Testis (tissue), 3 donors: ENCODE results near the gene PRM3. TPM values are rescaled to one million over a fixed set of nuclear protein-coding genes. Genes with fewer than 3 reads are reported as not detected.

ENCODE experiments used
- DNase-seq: peaks from one replicate; pipeline ENCODE4 v3.0.0-alpha.2; 2019
- H3K27ac ChIP-seq, 2 donors: fragments of 200-600 bp; sonication (generic); one replicate each; pipeline ENCODE4 v1.5.1; 2019
- H3K27me3 ChIP-seq: fragments of 200-600 bp; sonication (generic); one replicate; pipeline ENCODE4 v1.5.1; 2019
- H3K36me3 ChIP-seq: fragments of 200-600 bp; sonication (generic); one replicate; pipeline ENCODE4 v1.5.1; 2017; ENCODE audit warnings: low read depth; ENCODE audit errors: missing control alignments
- H3K4me1 ChIP-seq: fragments of 200-600 bp; sonication (generic); one replicate; pipeline ENCODE4 v1.5.1; 2019
- H3K4me3 ChIP-seq, 2 donors: fragments of 200-600 bp; sonication (generic); one replicate each; pipeline ENCODE4 v1.5.1; 2017 to 2019
- H3K9me3 ChIP-seq: fragments of 200-600 bp; sonication (generic); one replicate; pipeline ENCODE4 v1.5.1; 2017
- POLR2A ChIP-seq: fragments of 450-650 bp; IDR thresholded peaks from one replicate; pipeline ENCODE4 v1.6.1; 2017; ENCODE audit warnings: antibody characterized with exemption, mild to moderate bottlenecking, moderate library complexity
- WGBS, 2 donors: methylation state at CpG; one replicate each; pipeline ENCODE4 v1.1.5; 2018; 5-methylcytosine and 5-hydroxymethylcytosine counted together
- intact Hi-C: fragments of 100-400 bp; cut with DNase I; formaldehyde crosslinking; loops from one replicate; pipeline ENCODE4 v1.15.1; 2023; ENCODE audit warnings: low total_unique reads
- polyA plus RNA-seq: library from polyadenylated mRNA; stranded (reverse); fragments of 350-450 nt; fragmentation: Illumina TruSeq; extraction: RNeasy Lipid Tissue Mini Kit (QIAGEN cat#74804); gene quantifications from one replicate; pipeline ENCODE4 v1.2.3, GENCODE V29; 2014; ENCODE audit warnings: low read depth, low replicate concordance; ENCODE audit not compliant: insufficient read depth
- total RNA-seq, 2 donors: library from RNA; depleted of rRNA; stranded (reverse); fragments of >200 nt; gene quantifications; one replicate each; pipeline ENCODE4 v1.2.3, GENCODE V29; 2016
- TF ChIP-seq, protein P1 (sequence below), 3 experiments: fragments of 450-650 bp in 2 of 3; fragments of 200-600 bp in 1 of 3; sonication (generic) in 1 of 3; IDR thresholded peaks; one replicate each; pipeline ENCODE4 v1.5.1; 2016 to 2019; ENCODE audit warnings: antibody characterized with exemption in 3 of 3, mild to moderate bottlenecking in 2 of 3, moderate library complexity in 1 of 3

The PRM3 gene
- total and polyA plus RNA-seq, 3 donors from 2014 or later: 51.1 to 383 (median 109) TPM

DNA sequence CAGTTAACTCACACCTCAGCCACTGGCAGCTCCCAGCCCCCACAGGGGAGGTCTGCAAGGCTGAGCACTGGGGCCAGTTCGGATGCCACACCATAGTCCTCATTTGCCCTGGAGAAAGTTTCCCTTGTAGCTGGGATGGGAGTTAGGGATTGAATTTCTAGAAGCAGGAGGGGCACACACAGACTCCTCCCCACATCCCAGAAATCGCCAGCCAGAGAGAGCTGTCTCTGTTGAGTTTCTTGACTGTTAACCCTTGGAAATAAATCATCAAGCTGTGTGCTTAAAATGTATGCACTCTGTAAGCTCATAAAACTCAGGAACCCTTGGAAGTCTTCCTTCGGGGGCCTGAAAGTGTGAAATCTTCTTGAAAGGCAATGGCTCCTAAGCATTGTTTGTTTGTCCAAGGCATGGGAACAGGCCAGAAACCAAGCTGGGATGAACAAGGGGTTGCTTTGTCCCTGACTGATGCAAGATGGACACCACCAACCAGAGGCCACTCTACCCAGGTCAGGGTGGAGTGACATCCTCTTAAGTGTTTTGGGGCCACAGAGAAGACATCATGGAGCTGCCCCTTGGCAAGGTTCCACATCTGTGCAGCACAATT lies 394 bp upstream of the PRM3 start:
- no peaks in the 10 kb centered on the region for H3K4me1 ChIP-seq
- no peaks in the 10 kb centered on the region for H3K36me3 ChIP-seq
- no peak for DNase-seq
- intact Hi-C loops: no loop called here
- no peaks in the 10 kb centered on the region for H3K27me3 ChIP-seq
- H3K9me3 ChIP-seq: no peaks in the 10 kb centered on the region
- TF ChIP-seq POLR2A: no peak
- TF ChIP-seq, protein P1, sequence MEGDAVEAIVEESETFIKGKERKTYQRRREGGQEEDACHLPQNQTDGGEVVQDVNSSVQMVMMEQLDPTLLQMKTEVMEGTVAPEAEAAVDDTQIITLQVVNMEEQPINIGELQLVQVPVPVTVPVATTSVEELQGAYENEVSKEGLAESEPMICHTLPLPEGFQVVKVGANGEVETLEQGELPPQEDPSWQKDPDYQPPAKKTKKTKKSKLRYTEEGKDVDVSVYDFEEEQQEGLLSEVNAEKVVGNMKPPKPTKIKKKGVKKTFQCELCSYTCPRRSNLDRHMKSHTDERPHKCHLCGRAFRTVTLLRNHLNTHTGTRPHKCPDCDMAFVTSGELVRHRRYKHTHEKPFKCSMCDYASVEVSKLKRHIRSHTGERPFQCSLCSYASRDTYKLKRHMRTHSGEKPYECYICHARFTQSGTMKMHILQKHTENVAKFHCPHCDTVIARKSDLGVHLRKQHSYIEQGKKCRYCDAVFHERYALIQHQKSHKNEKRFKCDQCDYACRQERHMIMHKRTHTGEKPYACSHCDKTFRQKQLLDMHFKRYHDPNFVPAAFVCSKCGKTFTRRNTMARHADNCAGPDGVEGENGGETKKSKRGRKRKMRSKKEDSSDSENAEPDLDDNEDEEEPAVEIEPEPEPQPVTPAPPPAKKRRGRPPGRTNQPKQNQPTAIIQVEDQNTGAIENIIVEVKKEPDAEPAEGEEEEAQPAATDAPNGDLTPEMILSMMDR (IDR thresholded peaks at IDR 0.05): no peak
- H3K27ac ChIP-seq: no peak overlapping the region
- no peak overlapping the region for H3K4me3 ChIP-seq
- WGBS, 2 donors: 68 to 69% methylated on average over 3 of the region's 3 CpGs

DNA sequence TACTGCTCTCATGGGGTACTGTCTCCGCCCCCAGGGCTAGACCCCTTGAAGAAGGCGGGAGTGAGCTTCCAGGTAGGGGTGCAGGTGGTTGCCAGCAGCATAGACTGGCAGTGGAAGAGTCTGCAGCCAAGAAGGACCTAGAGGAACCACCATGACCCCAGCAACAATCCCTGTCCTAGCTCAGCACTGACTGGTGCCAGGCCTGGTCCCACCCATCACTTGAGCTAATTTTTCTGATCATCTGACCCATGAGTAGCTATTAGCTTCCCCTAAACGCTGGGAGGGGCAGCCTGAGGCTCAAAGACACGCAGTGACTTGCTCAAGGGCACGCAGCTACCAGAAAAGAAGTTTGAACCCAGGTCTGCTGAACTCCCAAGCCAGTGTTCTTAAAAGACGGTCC lies 945 bp downstream of the PRM3 start:
- Histone ChIP-seq H3K4me3 (no peak overlapping the region), H3K4me1 (no peaks in the 10 kb centered on the region), H3K36me3 (no peaks in the 10 kb centered on the region), H3K9me3 (no peaks in the 10 kb centered on the region), H3K27me3 (no peaks in the 10 kb centered on the region), H3K27ac (no peak overlapping the region)
- no peak for DNase-seq
- intact Hi-C loops: no loop called here
- WGBS, 2 donors: 77 to 84% methylated on average over 6 of the region's 6 CpGs
- TF ChIP-seq, protein P1 (IDR thresholded peaks at IDR 0.05): no peak
- no peak for TF ChIP-seq POLR2A

DNA sequence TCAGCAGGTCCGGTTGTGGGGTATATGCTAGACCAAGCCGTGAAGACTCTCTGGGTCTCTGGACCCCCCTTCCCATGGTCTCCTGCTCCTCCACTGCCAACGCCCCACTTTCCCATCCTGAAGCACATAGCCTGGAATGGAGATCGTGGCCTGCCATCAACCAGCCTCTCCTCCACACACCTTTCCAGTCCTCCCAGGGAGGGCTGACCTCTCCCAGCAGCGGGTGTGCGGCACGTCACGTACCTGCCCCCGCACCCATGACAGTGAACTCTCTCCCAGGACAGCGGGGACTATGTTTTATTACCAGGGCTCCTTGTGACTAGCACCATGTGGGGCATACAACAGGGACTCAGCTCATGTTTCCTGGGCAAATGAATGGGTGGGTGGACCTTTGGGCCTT lies 1.8 kb downstream of the PRM3 start:
- Histone ChIP-seq H3K27me3 (no peaks in the 10 kb centered on the region), H3K4me3 (no peak overlapping the region), H3K9me3 (no peaks in the 10 kb centered on the region), H3K4me1 (no peaks in the 10 kb centered on the region), H3K27ac (no peak overlapping the region), H3K36me3 (no peaks in the 10 kb centered on the region)
- intact Hi-C loops: no loop called here
- 94 to 97% methylated on average over 8 to 10 of the region's 10 CpGs for WGBS, 2 donors
- no peak for DNase-seq
- TF ChIP-seq, protein P1 (IDR thresholded peaks at IDR 0.05): no peak
- TF ChIP-seq POLR2A: no peak

DNA sequence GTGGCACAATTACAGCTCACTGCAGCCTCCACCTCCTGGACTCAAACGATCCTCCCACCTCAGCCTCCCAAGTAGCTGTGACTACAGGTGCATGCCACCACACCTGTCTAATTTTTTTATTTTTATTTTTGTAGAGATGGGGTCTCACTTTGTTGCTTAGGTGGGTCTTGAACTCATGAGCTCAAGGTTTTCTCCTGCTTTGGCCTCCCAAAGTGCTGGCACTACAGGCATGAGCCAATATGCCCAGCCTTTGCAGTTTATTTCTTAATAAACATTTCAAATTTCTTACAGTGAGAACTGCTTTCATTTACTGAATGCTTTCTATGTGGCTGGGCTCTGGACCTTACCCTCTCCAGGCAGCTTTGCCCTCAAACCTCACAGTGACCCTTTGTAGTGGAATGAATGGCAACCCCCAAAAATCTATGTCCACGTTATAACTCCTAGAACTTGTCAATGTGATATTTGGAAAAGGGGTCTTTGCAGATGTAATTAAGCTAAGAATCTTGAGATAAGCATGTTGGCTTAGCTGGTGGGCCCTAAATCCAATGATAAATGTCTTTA lies 2.7 kb downstream of the PRM3 start:
- 97 to 100% methylated on average over 2 of the region's 2 CpGs for WGBS, 2 donors
- no peak overlapping the region for H3K4me3 ChIP-seq
- H3K36me3 ChIP-seq: no peaks in the 10 kb centered on the region
- DNase-seq: no peak
- no peaks in the 10 kb centered on the region for H3K9me3 ChIP-seq
- H3K27ac ChIP-seq: no peak overlapping the region
- TF ChIP-seq, protein P1 (IDR thresholded peaks at IDR 0.05): no peak
- no peak for TF ChIP-seq POLR2A
- H3K27me3 ChIP-seq: no peaks in the 10 kb centered on the region
- no peaks in the 10 kb centered on the region for H3K4me1 ChIP-seq
- intact Hi-C loops: no loop called here

DNA sequence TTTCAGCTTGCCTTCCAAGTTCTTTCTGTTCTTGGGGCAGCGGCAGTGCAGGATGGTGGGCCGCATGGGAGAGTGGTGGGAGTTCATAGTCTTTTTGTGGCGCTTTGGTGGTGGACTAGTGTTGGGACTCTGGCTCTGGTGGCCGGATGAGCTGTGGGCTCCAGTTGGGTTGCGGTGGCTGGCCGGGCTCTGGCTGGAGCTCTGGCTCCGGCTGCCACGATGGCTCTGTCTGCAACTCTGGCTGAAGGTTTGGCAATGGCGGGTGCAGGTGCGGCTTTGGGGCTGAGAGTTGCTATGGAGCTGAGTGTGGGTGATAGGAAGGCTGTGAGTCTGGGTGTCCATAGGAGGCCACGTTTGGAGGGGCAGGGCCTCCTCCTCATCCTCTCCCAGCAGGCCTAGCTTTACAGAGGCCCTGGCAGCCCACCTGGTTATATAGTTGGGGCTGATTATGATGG lies 4.5 kb downstream of the PRM3 start, which contains the start of gene TNP2:
TSS of gene TNP2 (minus strand) at position 405 of the 455 bp plus-strand sequence. CDS start at position 342, 63 bp downstream.
- no peaks in the 10 kb centered on the region for H3K36me3 ChIP-seq
- H3K4me1 ChIP-seq: no peaks in the 10 kb centered on the region
- no peak within 1 kb of the TSS for H3K4me3 ChIP-seq
- DNase-seq: no peak
- no peak within 1 kb of the TSS for H3K27ac ChIP-seq
- WGBS, 2 donors: 89 to 96% methylated on average over 11 of the region's 11 CpGs
- intact Hi-C loops: no loop called here
- no peak for TF ChIP-seq POLR2A
- TF ChIP-seq, protein P1 (IDR thresholded peaks at IDR 0.05): no peak
- H3K27me3 ChIP-seq: no peaks in the 10 kb centered on the region
- H3K9me3 ChIP-seq: no peaks in the 10 kb centered on the region
